ENCODE data around the gene FUT3.

FUT3 gene

GRCh38 chr19:5822181-5822844 is 28.9 kb downstream of the FUT3 start:
- FAIRE-seq: no peak

- FAIRE-seq: no peak
Observed at GRCh38 chr19:5821521-5822180, 29.6 kb downstream of the FUT3 start.

- FAIRE-seq: no peak
Observed at GRCh38 chr19:5820785-5821184, 30.5 kb downstream of the FUT3 start.

GRCh38 chr19:5818594-5818993 is 32.7 kb downstream of the FUT3 start:
- no peak for FAIRE-seq

- no peak for FAIRE-seq
Observed at GRCh38 chr19:5817218-5817617, 34.0 kb downstream of the FUT3 start.

- FAIRE-seq: no peak
Observed at GRCh38 chr19:5814852-5815246, 36.4 kb downstream of the FUT3 start.

- FAIRE-seq: no peak
Observed at GRCh38 chr19:5814123-5814851, 37.0 kb downstream of the FUT3 start.

GRCh38 chr19:5811117-5811516 is 40.1 kb downstream of the FUT3 start:
- FAIRE-seq: no peak

- no peak for FAIRE-seq
Observed at GRCh38 chr19:5809469-5809868, 41.8 kb downstream of the FUT3 start.

- FAIRE-seq: no peak
Observed at GRCh38 chr19:5809053-5809452, 42.2 kb downstream of the FUT3 start.

- no peak for FAIRE-seq
Observed at GRCh38 chr19:5808120-5808816, 43.0 kb downstream of the FUT3 start.

- no peak for FAIRE-seq
Observed at GRCh38 chr19:5806905-5807304, 44.3 kb downstream of the FUT3 start.

GRCh38 chr19:5806133-5806489 is 45.1 kb downstream of the FUT3 start:
- FAIRE-seq: no peak

- no peak for FAIRE-seq
Observed at GRCh38 chr19:5805462-5806132, 45.7 kb downstream of the FUT3 start.

GRCh38 chr19:5804516-5805461 is 46.5 kb downstream of the FUT3 start, which contains the start of gene NRTN:
Gene NRTN, plus strand, starts transcription at chr19:5805067. Its CDS starts 19,099 bp downstream, at chr19:5824166.
- no peak for FAIRE-seq

GRCh38 chr19:5803752-5804515 is 47.3 kb downstream of the FUT3 start:
- FAIRE-seq: no peak

- no peak for FAIRE-seq
Observed at GRCh38 chr19:5803441-5803751, 47.9 kb downstream of the FUT3 start.

GRCh38 chr19:5801796-5802619 is 49.2 kb downstream of the FUT3 start:
- no peak for FAIRE-seq

- FAIRE-seq: no peak
Observed at GRCh38 chr19:5800361-5801270, 50.6 kb downstream of the FUT3 start.

Measured in colon (tissue), 2 donors.